ENCODE measurements around the gene ANXA4. TPM values are rescaled to one million over a fixed set of nuclear protein-coding genes. Genes with fewer than 3 reads are reported as not detected.

The ANXA4 gene
- total and polyA plus RNA-seq, 4 donors, result 17.6 to 135 (median 59.4) TPM

- TF ChIP-seq GABPA (IDR thresholded peaks at IDR 0.05 in 1 of 2, conservative IDR thresholded peaks at IDR 0.05 in 1 of 2), result no peak
- no peak for TF ChIP-seq EGR1 (IDR thresholded peaks at IDR 0.05; ENCODE audit: low read depth in 2 of 2)
- no peak for TF ChIP-seq JUND (IDR thresholded peaks at IDR 0.05)
- TF ChIP-seq FOXA1 (IDR thresholded peaks at IDR 0.05), result no peak
- no peak overlapping the region for H3K27ac ChIP-seq (ENCODE audit: low read depth in 1 of 2, low read length in 2 of 2)
- peaks cover 0 to 2% (median 0%) of the 10 kb centered on the region in 4 donors for H3K36me3 ChIP-seq (ENCODE audit: control insufficient read depth in 4 of 4, insufficient read depth in 3 of 4, low read depth in 1 of 4, low read length in 3 of 4)
- 87% methylated on average over 3 of the region's 3 CpGs for WGBS
- no peak overlapping the region for H3K4me3 ChIP-seq (ENCODE audit: low read depth in 1 of 3, low read length in 3 of 3)
- H3K27me3 ChIP-seq (ENCODE audit: control insufficient read depth in 4 of 4, insufficient read depth in 4 of 4, low read length in 3 of 4), result no peaks in the 10 kb centered on the region
- no peak overlapping the region for H3K9ac ChIP-seq (ENCODE audit: low read depth in 1 of 2, low read length in 2 of 2)
- peaks cover 3 to 15% (median 10%) of the 10 kb centered on the region in 4 donors for H3K4me1 ChIP-seq (ENCODE audit: control insufficient read depth in 4 of 4, insufficient read depth in 4 of 4, low read length in 3 of 4)
- H3K9me3 ChIP-seq (ENCODE audit: control insufficient read depth in 4 of 4, low read length in 3 of 4), result no peaks in the 10 kb centered on the region
- DNase-seq (ENCODE audit: low spot score), result no peak
Observed at GRCh38 chr2:69833752-69834151, 91.8 kb downstream of the ANXA4 start.

- TF ChIP-seq HNF4G (IDR thresholded peaks at IDR 0.05) (no peak), YY1 (IDR thresholded peaks at IDR 0.05) (no peak), FOXA2 (IDR thresholded peaks at IDR 0.05) (no peak), CTCF (IDR thresholded peaks at IDR 0.05; ENCODE audit: low read depth, low read length, missing input control) (no peak), ATF3 (IDR thresholded peaks at IDR 0.05) (no peak), EGR1 (IDR thresholded peaks at IDR 0.05; ENCODE audit: low read depth in 2 of 2) (no peak)
- 92% methylated on average over 2 of the region's 2 CpGs for WGBS
- no peak overlapping the region for H3K9ac ChIP-seq (ENCODE audit: low read depth in 1 of 2, low read length in 2 of 2)
- H3K27ac ChIP-seq (ENCODE audit: low read depth in 1 of 2, low read length in 2 of 2), result no peak overlapping the region
- H3K9me3 ChIP-seq (ENCODE audit: control insufficient read depth in 4 of 4, low read length in 3 of 4), result no peaks in the 10 kb centered on the region
- peaks cover 3 to 6% (median 4%) of the 10 kb centered on the region in 4 donors for H3K4me1 ChIP-seq (ENCODE audit: control insufficient read depth in 4 of 4, insufficient read depth in 4 of 4, low read length in 3 of 4)
- H3K36me3 ChIP-seq (ENCODE audit: control insufficient read depth in 4 of 4, insufficient read depth in 3 of 4, low read depth in 1 of 4, low read length in 3 of 4), result peaks cover 0 to 2% (median 1%) of the 10 kb centered on the region in 4 donors
- H3K27me3 ChIP-seq (ENCODE audit: control insufficient read depth in 4 of 4, insufficient read depth in 4 of 4, low read length in 3 of 4), result no peaks in the 10 kb centered on the region
- DNase-seq (ENCODE audit: low spot score), result no peak
- no peak overlapping the region for H3K4me3 ChIP-seq (ENCODE audit: low read depth in 1 of 3, low read length in 3 of 3)
Observed at GRCh38 chr2:69835666-69836065, 93.7 kb downstream of the ANXA4 start.

GRCh38 chr2:69836316-69836715, 94.4 kb downstream of the ANXA4 start:
- H3K4me3 ChIP-seq (ENCODE audit: low read depth in 1 of 3, low read length in 3 of 3), result no peak overlapping the region
- H3K27ac ChIP-seq (ENCODE audit: low read depth in 1 of 2, low read length in 2 of 2), result no peak overlapping the region
- H3K4me1 ChIP-seq (ENCODE audit: control insufficient read depth in 4 of 4, insufficient read depth in 4 of 4, low read length in 3 of 4), result peaks cover 0 to 2% (median 0%) of the 10 kb centered on the region in 4 donors
- H3K36me3 ChIP-seq (ENCODE audit: control insufficient read depth in 4 of 4, insufficient read depth in 3 of 4, low read depth in 1 of 4, low read length in 3 of 4), result peaks cover 0 to 2% (median 1%) of the 10 kb centered on the region in 4 donors
- TF ChIP-seq ZBTB33 (IDR thresholded peaks at IDR 0.05) (no peak), HNF4G (IDR thresholded peaks at IDR 0.05) (no peak), NR2F2 (IDR thresholded peaks at IDR 0.05) (no peak), CTCF (IDR thresholded peaks at IDR 0.05; ENCODE audit: low read depth, low read length, missing input control) (no peak), REST (IDR thresholded peaks at IDR 0.05) (no peak), MAX (IDR thresholded peaks at IDR 0.05) (no peak), FOXA2 (IDR thresholded peaks at IDR 0.05) (no peak), RAD21 (IDR thresholded peaks at IDR 0.05) (no peak), SP1 (IDR thresholded peaks at IDR 0.05) (no peak), JUND (IDR thresholded peaks at IDR 0.05) (no peak), YY1 (IDR thresholded peaks at IDR 0.05) (no peak), GABPA (IDR thresholded peaks at IDR 0.05 in 1 of 2, conservative IDR thresholded peaks at IDR 0.05 in 1 of 2) (no peak)
- 58% methylated on average over 5 of the region's 5 CpGs for WGBS
- no peak overlapping the region for H3K9ac ChIP-seq (ENCODE audit: low read depth in 1 of 2, low read length in 2 of 2)
- no peaks in the 10 kb centered on the region for H3K9me3 ChIP-seq (ENCODE audit: control insufficient read depth in 4 of 4, low read length in 3 of 4)
- H3K27me3 ChIP-seq (ENCODE audit: control insufficient read depth in 4 of 4, insufficient read depth in 4 of 4, low read length in 3 of 4), result no peaks in the 10 kb centered on the region
- DNase-seq (ENCODE audit: low spot score), result no peak

All from liver (tissue), 9 donors.